ENCODE results near the gene FTSJ1.
A peak's percentile ranks its signal among the peaks of the same experiment; 100 is the strongest.

GRCh38 chrX:48474127-48474526 is 1.9 kb upstream of the FTSJ1 start:
- TF ChIP-seq, protein P1, sequence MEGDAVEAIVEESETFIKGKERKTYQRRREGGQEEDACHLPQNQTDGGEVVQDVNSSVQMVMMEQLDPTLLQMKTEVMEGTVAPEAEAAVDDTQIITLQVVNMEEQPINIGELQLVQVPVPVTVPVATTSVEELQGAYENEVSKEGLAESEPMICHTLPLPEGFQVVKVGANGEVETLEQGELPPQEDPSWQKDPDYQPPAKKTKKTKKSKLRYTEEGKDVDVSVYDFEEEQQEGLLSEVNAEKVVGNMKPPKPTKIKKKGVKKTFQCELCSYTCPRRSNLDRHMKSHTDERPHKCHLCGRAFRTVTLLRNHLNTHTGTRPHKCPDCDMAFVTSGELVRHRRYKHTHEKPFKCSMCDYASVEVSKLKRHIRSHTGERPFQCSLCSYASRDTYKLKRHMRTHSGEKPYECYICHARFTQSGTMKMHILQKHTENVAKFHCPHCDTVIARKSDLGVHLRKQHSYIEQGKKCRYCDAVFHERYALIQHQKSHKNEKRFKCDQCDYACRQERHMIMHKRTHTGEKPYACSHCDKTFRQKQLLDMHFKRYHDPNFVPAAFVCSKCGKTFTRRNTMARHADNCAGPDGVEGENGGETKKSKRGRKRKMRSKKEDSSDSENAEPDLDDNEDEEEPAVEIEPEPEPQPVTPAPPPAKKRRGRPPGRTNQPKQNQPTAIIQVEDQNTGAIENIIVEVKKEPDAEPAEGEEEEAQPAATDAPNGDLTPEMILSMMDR (conservative IDR thresholded peaks at IDR 0.05; ENCODE audit: low read depth in 2 of 2), result peak; percentile 27 to 43
- no peak for TF ChIP-seq EZH2 (IDR thresholded peaks at IDR 0.05; ENCODE audit: low read depth, unreplicated experiment)
- TF ChIP-seq NANOG (IDR thresholded peaks at IDR 0.05; ENCODE audit: borderline replicate concordance), result no peak
- no peak for TF ChIP-seq POLR2AphosphoS5 (IDR thresholded peaks at IDR 0.05; ENCODE audit: low read depth)
- TF ChIP-seq EZH2phosphoT487 (IDR thresholded peaks at IDR 0.05; ENCODE audit: unreplicated experiment), result no peak
- TF ChIP-seq JUNB (IDR thresholded peaks at IDR 0.05; ENCODE audit: unreplicated experiment), result no peak
